Thymus (tissue), 11 donors: ENCODE data around the gene EHD2. TPM values are rescaled to one million over a fixed set of nuclear protein-coding genes. Genes with fewer than 3 reads are reported as not detected.
"Not testable (repeated sequence)": the region's sequence is repeated elsewhere in the genome, so short reads cannot be mapped to it uniquely, and the experiment has no call there.

Source experiments
- DNase-seq, 9 donors: peaks; one replicate each; pipeline ENCODE4 v3.0.0-alpha.2; 2013; ENCODE audit warnings: low spot score in 9 of 9, low read depth in 6 of 9, missing footprints in 1 of 9
- H3K27ac ChIP-seq, 2 donors: one replicate each; pipeline ENCODE4 v1.5.1; 2013; ENCODE audit warnings: control low read depth in 1 of 2, low read depth in 1 of 2, low read length in 1 of 2, mild to moderate bottlenecking in 1 of 2, moderate library complexity in 1 of 2
- H3K27me3 ChIP-seq, 2 donors: one replicate each; pipeline ENCODE4 v1.5.1; 2013; ENCODE audit warnings: low read length in 1 of 2; ENCODE audit not compliant: control insufficient read depth in 2 of 2, insufficient read depth in 1 of 2
- H3K36me3 ChIP-seq, 2 donors: one replicate each; pipeline ENCODE4 v1.5.1; 2013; ENCODE audit warnings: low read length in 1 of 2, mild to moderate bottlenecking in 1 of 2, moderate library complexity in 1 of 2; ENCODE audit not compliant: control insufficient read depth in 2 of 2, insufficient read depth in 2 of 2
- H3K4me1 ChIP-seq, 2 donors: one replicate each; pipeline ENCODE4 v1.5.1; 2013; ENCODE audit warnings: low read length in 2 of 2; ENCODE audit not compliant: control insufficient read depth in 2 of 2, insufficient read depth in 2 of 2
- H3K4me3 ChIP-seq, 2 donors: one replicate each; pipeline ENCODE4 v1.5.1; 2013; ENCODE audit warnings: low read length in 2 of 2, control low read depth in 1 of 2, mild to moderate bottlenecking in 1 of 2
- H3K9me3 ChIP-seq, 2 donors: one replicate each; pipeline ENCODE4 v1.5.1; 2013; ENCODE audit warnings: low read length in 1 of 2, mild to moderate bottlenecking in 1 of 2; ENCODE audit not compliant: control insufficient read depth in 2 of 2, insufficient read depth in 1 of 2
- WGBS: extraction: QIAGEN DNeasy Blood & Tissue Kit; methylation state at CpG from one replicate; pipeline ENCODE4 v1.1.7; 2013; 5-methylcytosine and 5-hydroxymethylcytosine counted together
- polyA plus RNA-seq: library from polyadenylated mRNA; stranded (reverse); fragments of 200-250 nt; gene quantifications from one replicate; pipeline ENCODE4 v1.2.3, GENCODE V29; 2013
- total RNA-seq: library from RNA; stranded (reverse); fragments of 120-200 nt; gene quantifications from one replicate; pipeline ENCODE4 v1.2.4, GENCODE V29; 2013
- donor health status: healthy.

Gene EHD2
- total and polyA plus RNA-seq, 2 donors: 1.9 to 14.2 TPM

- Histone ChIP-seq H3K27me3 (no peaks in the 10 kb centered on the region), H3K27ac (peak overlapping the region; percentile 86 to 93), H3K9me3 (peaks cover 0 to 7% of the 10 kb centered on the region in 2 donors), H3K4me3 (peak overlapping the region; percentile 91 to 96), H3K4me1 (peaks cover 11 to 24% of the 10 kb centered on the region in 2 donors), H3K36me3 (peaks cover 17% of the 10 kb centered on the region in 2 donors)
- peak in 3 of 9 donors; percentile 12 to 39 (median 35) for DNase-seq
- 2% methylated on average over 20 of the region's 20 CpGs for WGBS
These were observed 65.7 kb downstream of the EHD2 start for GRCh38 chr19:47778954-47779351.

GRCh38 chr19:47779524-47780214, 66.4 kb downstream of the EHD2 start:
- Histone ChIP-seq H3K4me3 (peak overlapping the region; percentile 91 to 96), H3K27ac (no peak overlapping the region), H3K36me3 (peaks cover 21 to 23% of the 10 kb centered on the region in 2 donors), H3K27me3 (no peaks in the 10 kb centered on the region), H3K4me1 (peaks cover 11 to 24% of the 10 kb centered on the region in 2 donors), H3K9me3 (peaks cover 0 to 7% of the 10 kb centered on the region in 2 donors)
- no peak for DNase-seq
- 94% methylated on average over 24 of the region's 24 CpGs for WGBS

GRCh38 chr19:47780215-47780551, 67.0 kb downstream of the EHD2 start:
- peaks cover 11 to 24% of the 10 kb centered on the region in 2 donors for H3K4me1 ChIP-seq
- H3K36me3 ChIP-seq: peaks cover 21 to 24% of the 10 kb centered on the region in 2 donors
- H3K9me3 ChIP-seq: peaks cover 0 to 7% of the 10 kb centered on the region in 2 donors
- no peak overlapping the region for H3K4me3 ChIP-seq
- no peaks in the 10 kb centered on the region for H3K27me3 ChIP-seq
- DNase-seq: no peak
- WGBS: 95% methylated on average over 9 of the region's 9 CpGs
- no peak overlapping the region for H3K27ac ChIP-seq

- peaks cover 0 to 7% of the 10 kb centered on the region in 2 donors for H3K9me3 ChIP-seq
- peaks cover 11 to 24% of the 10 kb centered on the region in 2 donors for H3K4me1 ChIP-seq
- WGBS: 95% methylated on average over 9 of the region's 9 CpGs
- no peak for DNase-seq
- H3K27ac ChIP-seq: no peak overlapping the region
- H3K36me3 ChIP-seq: peaks cover 26% of the 10 kb centered on the region in 2 donors
- no peak overlapping the region for H3K4me3 ChIP-seq
- H3K27me3 ChIP-seq: no peaks in the 10 kb centered on the region
These were observed 68.5 kb downstream of the EHD2 start for GRCh38 chr19:47781590-47782262.

GRCh38 chr19:47786566-47786965, 73.3 kb downstream of the EHD2 start:
- Histone ChIP-seq H3K36me3 (peaks cover 17 to 18% of the 10 kb centered on the region in 2 donors), H3K9me3 (no peaks in the 10 kb centered on the region), H3K27me3 (no peaks in the 10 kb centered on the region), H3K27ac (no peak overlapping the region), H3K4me1 (no peaks in the 10 kb centered on the region), H3K4me3 (no peak overlapping the region)
- WGBS: 96% methylated on average over 7 of the region's 7 CpGs
- no peak for DNase-seq

GRCh38 chr19:47787307-47787706, 74.1 kb downstream of the EHD2 start:
- H3K9me3 ChIP-seq, H3K4me1 ChIP-seq, H3K27me3 ChIP-seq, H3K27ac ChIP-seq, H3K4me3 ChIP-seq, DNase-seq: not testable (repeated sequence)
- peaks cover 14 to 15% of the 10 kb centered on the region in 2 donors for H3K36me3 ChIP-seq
- 93% methylated on average over 10 of the region's 10 CpGs for WGBS

GRCh38 chr19:47789811-47790210, 76.6 kb downstream of the EHD2 start:
- H3K9me3 ChIP-seq, DNase-seq, H3K4me3 ChIP-seq, H3K27ac ChIP-seq, H3K27me3 ChIP-seq, H3K36me3 ChIP-seq, H3K4me1 ChIP-seq: not testable (repeated sequence)
- 93% methylated on average over 13 of the region's 13 CpGs for WGBS

- no peak overlapping the region for H3K4me3 ChIP-seq
- no peaks in the 10 kb centered on the region for H3K4me1 ChIP-seq
- no peak overlapping the region for H3K27ac ChIP-seq
- peak in 6 of 9 donors; percentile 45 to 77 (median 66) for DNase-seq
- H3K9me3 ChIP-seq: no peaks in the 10 kb centered on the region
- 14% methylated on average over 10 of the region's 10 CpGs for whole genome bisulfite sequencing
- H3K27me3 ChIP-seq: no peaks in the 10 kb centered on the region
- peaks cover under 1 to 3% of the 10 kb centered on the region in 2 donors for H3K36me3 ChIP-seq
These were observed 77.2 kb downstream of the EHD2 start for GRCh38 chr19:47790398-47790814.

- Histone ChIP-seq H3K27ac (no peak overlapping the region), H3K27me3 (no peaks in the 10 kb centered on the region), H3K9me3 (no peaks in the 10 kb centered on the region), H3K36me3 (no peaks in the 10 kb centered on the region), H3K4me1 (no peaks in the 10 kb centered on the region), H3K4me3 (no peak overlapping the region)
- no peak for DNase-seq
- WGBS: 93% methylated on average over 1 of the region's 1 CpG
These were observed 79.4 kb downstream of the EHD2 start for GRCh38 chr19:47792616-47793015.
